ENCODE results near the gene NSMF.

Gene NSMF

GRCh38 chr9:137491735-137492432, 32.8 kb upstream of the NSMF start:
- no peak for DNase-seq

GRCh38 chr9:137490532-137491186, 31.5 kb upstream of the NSMF start:
- DNase-seq, result no peak

GRCh38 chr9:137488906-137489305, 29.8 kb upstream of the NSMF start:
- DNase-seq, result no peak

GRCh38 chr9:137488327-137488653, 29.2 kb upstream of the NSMF start:
- DNase-seq, result no peak

- no peak for DNase-seq
Measured at GRCh38 chr9:137487454-137488326, 28.6 kb upstream of the NSMF start.

GRCh38 chr9:137486545-137487453, 27.7 kb upstream of the NSMF start:
- DNase-seq, result no peak

GRCh38 chr9:137486141-137486490, 27.0 kb upstream of the NSMF start:
- no peak for DNase-seq

GRCh38 chr9:137485343-137486140, 26.4 kb upstream of the NSMF start:
- DNase-seq, result no peak

- DNase-seq, result no peak
Measured at GRCh38 chr9:137484551-137485315, 25.6 kb upstream of the NSMF start.

GRCh38 chr9:137482094-137482781, 23.1 kb upstream of the NSMF start:
- DNase-seq, result no peak

- DNase-seq, result no peak
Measured at GRCh38 chr9:137480686-137481683, 21.9 kb upstream of the NSMF start.

- no peak for DNase-seq
Measured at GRCh38 chr9:137479892-137480685, 21.0 kb upstream of the NSMF start.

GRCh38 chr9:137478962-137479861, 20.1 kb upstream of the NSMF start:
- no peak for DNase-seq

- no peak for DNase-seq
Measured at GRCh38 chr9:137478613-137478961, 19.5 kb upstream of the NSMF start.

- no peak for DNase-seq
Measured at GRCh38 chr9:137477778-137478612, 18.9 kb upstream of the NSMF start.

GRCh38 chr9:137476856-137477255, 17.7 kb upstream of the NSMF start:
- DNase-seq, result no peak

All from activated CD4-positive, alpha-beta T cell treated with anti-CD3 and anti-CD28 coated beads for 4 hours (primary cell).